HUDEP-2 (cell line): ENCODE measurements around the gene TYRP1.

ENCODE experiments used
- DNase-seq, 76 experiments: peaks; one replicate each; lab custom pipeline; 2025; ENCODE audit not compliant: unreplicated experiment in 76 of 76; lab: John Stamatoyannopoulos, UW

Gene TYRP1

DNA sequence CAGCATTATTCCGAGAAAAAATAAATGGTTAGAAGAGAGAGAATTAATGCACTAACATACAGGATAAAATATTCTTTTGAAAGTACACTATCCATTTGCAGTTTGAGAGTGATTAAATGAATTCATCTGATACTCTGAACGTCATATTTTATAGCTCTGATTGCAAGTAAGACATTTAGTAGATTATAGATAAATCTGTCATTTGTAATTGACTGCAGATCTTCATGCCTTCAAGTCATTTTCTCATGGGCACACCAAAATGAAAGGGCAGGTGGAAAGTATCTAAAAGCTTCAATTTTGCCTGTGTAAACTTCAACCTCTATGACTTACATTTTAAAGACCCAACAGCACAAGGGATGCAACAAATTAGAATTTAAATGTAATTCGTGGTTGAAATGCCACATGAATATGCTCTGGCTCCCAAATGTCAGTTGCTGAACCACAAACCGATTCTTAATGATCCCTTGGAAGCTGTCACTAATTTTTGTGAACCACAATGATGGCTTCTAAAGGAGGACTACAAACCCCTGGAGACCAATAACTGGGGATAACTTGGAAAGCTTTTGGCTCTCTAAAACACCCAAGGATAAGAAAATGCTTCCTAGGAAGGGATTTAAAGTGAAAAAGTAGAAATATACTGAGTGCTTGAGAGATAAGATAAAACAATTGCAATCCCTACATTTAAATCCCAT, 3.9 kb downstream of the TYRP1 start:
- no peak for DNase-seq

DNA sequence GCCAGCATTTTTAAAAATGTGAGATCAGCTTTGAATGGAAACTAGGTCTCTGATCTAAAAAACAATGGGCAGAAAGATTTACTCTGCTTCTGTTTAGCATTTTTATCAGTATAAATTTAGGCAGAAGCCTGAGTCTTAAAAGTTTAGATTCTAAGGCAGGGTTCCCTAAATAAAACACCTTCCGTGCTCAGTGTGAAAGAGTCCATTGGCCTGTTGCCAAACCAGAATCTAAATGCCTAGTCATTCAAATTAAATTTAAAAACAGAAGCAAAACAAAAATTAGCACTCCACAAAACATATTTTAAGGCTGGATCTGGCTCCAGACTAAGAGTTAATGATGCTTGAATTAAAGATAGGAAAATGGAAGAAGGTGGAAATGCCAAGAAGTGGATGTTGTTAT, 4.5 kb downstream of the TYRP1 start:
- DNase-seq, result no peak

DNA sequence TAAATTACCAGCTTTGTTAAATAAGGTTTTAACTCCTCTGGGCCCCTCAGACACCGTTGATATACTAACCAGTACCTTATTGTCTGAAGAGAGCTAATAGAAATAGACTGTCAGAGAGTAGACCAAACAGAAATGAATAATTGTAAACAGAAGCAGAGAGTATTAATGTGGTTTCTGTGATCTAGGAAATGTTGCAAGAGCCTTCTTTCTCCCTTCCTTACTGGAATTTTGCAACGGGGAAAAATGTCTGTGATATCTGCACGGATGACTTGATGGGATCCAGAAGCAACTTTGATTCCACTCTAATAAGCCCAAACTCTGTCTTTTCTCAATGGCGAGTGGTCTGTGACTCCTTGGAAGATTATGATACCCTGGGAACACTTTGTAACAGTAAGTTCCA, 5.1 kb downstream of the TYRP1 start:
- no peak for DNase-seq

GRCh38 chr9:12698986-12699385, 5.8 kb downstream of the TYRP1 start:
- no peak for DNase-seq

GRCh38 chr9:12699529-12699928, 6.3 kb downstream of the TYRP1 start:
- no peak for DNase-seq

- no peak for DNase-seq
Measured at GRCh38 chr9:12701126-12701525, 7.9 kb downstream of the TYRP1 start.

GRCh38 chr9:12702160-12702758, 9.1 kb downstream of the TYRP1 start:
- no peak for DNase-seq

DNA sequence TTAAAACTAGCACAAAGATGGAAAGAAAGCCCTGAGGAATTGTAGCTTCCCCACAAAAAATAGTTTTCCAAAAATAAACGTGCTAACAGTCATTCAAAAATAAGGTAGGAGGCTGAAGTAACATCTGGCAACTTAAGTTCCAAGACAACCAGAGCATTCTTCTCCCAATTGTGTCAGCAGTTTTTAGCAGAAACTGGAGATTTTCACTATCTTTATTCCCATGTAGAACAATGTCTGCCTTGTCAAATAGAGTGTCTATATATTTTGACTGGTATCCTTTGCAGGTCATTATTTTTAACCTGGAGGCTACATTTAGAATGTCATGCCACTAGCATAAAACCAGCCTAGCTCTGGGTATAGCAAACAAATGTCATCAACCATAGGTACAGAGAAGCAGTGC, 10.8 kb downstream of the TYRP1 start:
- DNase-seq, result no peak

DNA sequence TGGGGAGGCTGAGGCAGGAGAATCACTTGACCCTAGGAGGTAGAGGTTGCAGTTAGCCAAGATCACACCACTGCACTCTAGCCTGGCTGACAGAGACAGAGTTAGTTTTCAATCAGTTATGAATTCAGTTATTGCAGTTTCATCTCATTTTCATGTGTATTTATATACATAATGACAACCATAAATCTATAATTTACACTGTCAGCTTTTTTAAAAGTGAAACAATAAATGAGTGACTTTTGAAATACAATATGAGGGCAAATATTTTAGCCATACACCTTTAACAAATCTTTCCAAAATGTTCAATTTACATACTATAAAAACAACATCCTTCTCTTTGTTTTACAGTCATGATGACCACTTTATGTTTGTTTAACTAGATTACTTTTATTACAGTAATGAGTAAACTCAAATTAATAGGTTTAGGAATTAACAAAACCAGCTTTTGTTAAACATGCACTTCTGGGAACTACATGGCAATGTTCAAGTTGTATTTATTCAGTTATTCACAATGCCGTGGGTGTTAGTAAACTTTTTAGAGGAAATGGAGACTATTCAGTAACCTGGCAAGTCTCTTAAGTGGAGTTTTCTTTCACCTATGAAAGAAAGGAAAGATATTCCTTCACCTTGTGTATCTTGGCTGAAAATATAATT, 12.7 kb downstream of the TYRP1 start:
- DNase-seq, result no peak

DNA sequence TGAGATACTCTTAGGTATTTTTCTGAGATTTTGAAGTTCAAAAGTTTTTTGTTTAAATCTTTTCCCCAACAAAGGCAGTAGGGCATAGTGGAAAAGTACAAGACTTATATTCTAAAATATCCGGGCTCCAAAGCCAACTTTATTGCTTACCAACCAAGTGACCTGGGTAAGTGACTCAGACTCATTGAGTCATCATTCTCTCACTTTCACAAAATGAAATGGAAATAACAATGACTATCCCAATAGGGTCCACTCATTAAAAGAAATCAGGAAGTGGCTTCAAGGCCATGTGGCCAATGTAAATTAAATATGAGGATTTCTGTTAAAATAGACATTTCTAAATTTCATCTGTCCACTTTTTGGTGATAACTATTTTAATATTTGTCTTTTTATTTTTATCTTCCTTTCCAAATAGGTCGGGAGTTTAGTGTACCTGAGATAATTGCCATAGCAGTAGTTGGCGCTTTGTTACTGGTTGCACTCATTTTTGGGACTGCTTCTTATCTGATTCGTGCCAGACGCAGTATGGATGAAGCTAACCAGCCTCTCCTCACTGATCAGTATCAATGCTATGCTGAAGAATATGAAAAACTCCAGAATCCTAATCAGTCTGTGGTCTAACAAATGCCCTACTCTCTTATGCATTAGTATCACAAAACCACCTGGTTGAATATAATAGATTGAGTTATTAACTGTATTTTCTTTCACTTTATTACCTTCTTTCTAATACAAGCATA, 15.5 kb downstream of the TYRP1 start:
- no peak for DNase-seq

DNA sequence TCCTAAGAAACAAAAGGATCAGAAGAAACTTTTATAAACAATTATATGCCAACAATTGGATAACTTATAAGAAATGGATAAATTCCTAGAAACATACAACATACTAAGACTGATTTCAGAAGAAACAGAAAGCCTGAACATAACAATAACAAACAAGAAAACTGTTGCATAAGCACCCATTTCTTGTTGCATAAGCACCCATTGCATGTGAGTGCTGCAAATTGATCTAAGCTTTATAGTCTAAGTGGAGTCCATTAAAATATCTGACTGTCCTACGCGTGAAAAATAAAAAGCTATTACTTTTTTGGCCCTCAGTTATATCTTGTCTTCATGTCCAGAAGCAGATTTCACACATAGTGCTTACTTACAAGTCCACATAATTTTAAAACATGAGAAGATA, 19.3 kb downstream of the TYRP1 start:
- DNase-seq, result no peak

- DNase-seq, result no peak
Measured at GRCh38 chr9:12715268-12715667, 22.1 kb downstream of the TYRP1 start.

DNA sequence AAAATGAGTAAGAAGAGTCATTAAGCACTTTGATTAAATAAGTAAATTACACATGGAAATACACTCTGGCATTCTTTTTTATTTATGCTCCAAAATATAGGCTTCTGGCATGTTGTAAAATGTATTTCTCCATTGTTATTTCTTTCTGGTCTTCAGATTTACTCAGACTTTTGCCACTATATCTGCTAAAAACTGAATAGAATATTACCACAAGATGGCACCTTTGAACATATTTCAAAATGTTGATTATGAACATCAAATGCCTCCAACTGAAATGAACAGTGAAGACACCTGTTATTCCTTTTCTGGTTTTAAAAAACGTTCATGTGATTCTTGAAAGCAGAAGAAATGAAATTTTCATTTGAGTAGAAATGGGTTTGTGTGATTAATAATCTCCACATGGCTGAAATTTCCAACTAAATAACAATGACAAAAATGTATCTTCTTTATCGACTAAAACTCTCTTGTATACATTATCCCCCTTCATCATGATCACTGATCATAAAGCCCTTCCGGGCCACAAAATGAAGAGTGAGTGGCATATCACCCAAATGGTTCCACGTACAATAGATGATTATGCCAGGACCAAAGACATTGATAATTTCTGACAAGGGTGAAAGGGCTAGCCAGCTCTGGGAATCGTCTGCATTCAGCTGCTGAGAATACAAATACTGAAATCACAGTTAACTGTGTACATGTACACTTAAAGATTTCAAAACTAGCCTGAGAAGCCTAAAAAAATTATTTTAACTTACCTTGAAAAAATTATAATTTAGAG, 23.8 kb downstream of the TYRP1 start:
- no peak for DNase-seq

DNA sequence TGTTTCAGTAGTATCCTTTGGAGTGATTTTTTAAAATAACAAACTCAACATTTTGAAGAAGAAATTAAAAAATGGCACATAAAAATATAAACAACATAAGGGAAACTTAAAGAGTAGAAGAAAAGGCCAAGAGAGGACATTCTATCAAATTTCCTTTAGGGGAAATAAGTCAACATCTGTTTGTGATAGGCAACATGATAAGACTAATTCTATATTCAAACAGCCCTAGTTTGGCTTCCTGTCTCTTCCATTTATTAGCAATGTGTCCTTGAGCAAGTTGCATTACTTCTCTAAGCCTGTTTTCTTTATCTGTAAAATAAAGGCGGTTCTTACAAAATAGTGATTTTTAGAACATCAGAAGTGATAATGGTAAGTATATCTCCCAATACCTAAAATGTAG, 24.7 kb downstream of the TYRP1 start:
- no peak for DNase-seq

GRCh38 chr9:12718482-12719026, 25.4 kb downstream of the TYRP1 start:
- DNase-seq, result no peak

DNA sequence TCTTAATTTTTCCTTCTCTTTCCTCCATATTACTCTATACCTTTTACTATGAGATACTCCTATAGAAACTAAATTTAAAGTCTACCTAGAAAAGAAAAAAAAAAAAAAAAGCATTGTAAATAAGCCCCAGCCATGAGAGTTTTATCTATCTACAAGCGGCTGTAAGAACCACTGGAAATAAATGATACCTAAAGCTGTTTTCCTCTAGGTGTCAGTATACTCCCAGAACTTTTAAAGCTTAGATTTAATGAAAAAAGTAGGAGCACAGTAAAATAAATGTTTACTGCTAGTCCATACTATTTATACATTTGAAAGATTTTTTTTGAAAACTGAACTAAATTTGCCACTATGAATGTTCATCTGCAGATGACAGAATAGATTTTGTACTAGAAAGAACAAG, 26.2 kb downstream of the TYRP1 start:
- DNase-seq, result no peak

GRCh38 chr9:12720551-12720950, 27.4 kb downstream of the TYRP1 start:
- no peak for DNase-seq

DNA sequence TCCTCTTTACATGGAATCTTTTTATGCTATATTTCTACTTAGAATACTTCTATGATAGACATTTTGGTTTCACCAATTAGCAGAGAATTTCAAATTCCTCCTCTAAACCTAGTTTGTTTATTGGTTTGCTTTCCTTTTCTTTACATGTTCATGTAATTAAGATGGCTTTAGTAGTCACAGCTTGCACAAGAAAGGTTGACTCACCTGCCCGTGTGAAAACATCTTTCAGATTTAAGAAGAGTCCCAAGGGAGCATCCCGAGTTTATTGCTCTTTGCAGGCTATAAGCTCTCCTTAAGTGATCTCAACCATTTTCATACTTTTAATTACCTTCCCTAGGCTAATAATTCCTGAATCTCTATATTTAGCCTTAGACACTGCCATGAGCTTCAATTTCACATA, 28.9 kb downstream of the TYRP1 start:
- DNase-seq, result no peak

- no peak for DNase-seq
Measured at GRCh38 chr9:12723409-12724028, 30.3 kb downstream of the TYRP1 start.

GRCh38 chr9:12726795-12727194, 33.6 kb downstream of the TYRP1 start:
- DNase-seq, result no peak
